GM21381 (cell line): ENCODE results near the gene NOSIP.

Experiments
- ATAC-seq: cut with Tn5 transposase; IDR thresholded peaks from one replicate; pipeline ENCODE4 v1.9.1; 2021; ENCODE audit warnings: mild to moderate bottlenecking, moderate library complexity; ENCODE audit not compliant: unreplicated experiment

The NOSIP gene

DNA sequence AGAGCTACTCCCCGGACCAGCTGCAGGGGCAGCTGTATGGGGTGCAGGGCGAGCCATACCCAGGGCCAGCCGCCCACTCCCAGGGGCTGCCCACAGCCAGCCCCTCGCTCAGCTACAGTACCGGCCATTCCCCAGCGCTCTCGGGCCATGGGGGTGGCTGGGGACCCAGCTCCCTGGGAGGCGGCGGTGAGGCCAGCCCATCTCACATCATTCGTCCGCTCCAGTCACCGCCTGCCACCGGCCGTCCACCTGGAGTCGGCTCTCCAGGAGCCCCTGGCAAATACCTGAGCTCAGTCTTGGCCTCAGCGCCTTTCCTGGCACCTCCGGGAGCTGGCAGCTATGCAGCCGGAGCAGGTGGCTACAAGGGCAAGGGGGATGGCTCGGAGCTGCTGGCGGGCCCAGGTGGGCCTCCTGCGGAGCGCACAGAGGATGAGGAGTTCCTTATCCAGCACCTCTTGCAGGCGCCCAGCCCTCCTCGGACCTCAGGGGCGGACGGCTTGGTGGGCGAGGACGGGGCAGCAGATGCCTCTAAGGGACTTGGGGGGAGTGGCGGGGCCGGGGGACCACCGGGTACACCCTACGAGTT is 15.6 kb upstream of the NOSIP start:
- ATAC-seq, result no peak

DNA sequence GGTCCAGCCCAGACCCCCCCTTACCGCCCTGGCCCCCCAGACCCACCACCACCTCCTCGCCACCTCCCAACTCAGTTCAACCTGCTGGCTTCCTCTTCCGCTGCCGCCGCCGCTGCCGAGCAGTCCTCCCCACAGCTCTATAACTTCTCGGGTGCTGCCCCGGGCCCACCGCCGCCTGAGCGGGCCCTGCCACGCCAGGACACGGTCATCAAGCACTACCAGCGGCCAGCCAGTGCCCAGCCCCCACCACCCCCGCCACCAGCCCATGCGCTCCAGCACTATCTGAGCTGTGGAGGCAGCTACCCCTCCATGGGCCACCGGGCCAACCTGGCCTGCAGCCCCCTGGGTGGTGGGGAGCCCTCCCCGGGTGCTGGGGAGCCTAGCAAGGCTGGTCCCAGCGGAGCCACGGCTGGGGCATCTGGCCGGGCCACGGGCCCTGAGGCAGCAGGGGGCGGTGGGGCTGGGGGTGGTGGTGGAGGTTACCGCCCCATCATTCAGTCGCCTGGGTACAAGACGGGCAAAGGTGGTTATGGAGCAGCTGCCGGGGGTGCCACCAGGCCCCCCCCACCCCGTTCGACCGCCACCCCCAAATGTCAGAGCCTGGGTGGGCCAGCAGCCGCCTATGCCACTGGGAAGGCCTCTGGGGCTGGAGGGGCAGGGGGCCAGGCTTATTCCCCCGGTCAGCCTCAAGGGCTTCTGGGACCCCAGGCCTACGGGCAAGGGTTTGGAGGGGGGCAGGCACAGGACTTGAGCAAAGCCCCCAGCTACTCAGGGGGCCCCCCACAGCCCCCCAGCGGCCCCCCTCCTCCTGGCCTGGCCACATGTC is 14.8 kb upstream of the NOSIP start:
- no peak for ATAC-seq

DNA sequence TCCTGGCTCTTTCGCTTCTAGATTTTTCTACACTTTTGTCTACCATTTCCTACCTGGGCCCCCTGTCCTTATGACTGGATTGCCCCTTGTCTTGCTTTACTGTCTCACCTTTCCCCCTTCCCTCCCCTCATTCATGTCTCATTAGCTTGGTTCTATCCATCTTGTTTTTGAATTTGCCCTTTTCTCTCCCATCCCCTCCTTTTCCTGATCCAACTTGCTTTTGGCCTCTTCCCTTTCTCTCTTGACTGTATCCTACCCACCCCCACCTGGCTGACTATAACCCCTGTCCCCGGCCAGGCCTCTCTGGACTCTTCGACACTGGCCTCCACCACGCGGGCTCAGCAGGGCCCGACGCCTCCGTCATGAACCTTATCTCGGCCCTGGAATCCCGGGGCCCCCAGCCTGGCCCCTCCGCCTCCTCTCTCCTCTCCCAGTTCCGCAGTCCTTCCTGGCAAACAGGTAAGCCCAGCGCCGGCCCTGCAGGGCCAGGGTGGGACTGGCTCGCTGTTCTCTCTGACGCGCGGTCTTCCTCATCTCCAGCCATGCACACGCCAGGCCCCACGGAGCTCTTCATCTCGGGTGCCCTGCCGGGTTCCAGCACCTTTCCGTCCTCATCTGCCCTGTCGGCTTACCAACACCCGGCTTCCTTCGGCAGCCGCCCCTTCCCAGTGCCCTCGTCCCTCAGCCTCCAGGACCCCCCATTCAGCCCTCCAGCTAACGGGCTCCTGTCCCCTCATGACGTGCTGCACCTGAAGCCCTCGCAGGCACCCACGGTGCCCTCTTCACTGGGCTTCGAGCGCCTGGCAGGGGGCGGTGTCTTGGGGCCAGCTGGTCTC is 14.0 kb upstream of the NOSIP start:
- ATAC-seq, result no peak

DNA sequence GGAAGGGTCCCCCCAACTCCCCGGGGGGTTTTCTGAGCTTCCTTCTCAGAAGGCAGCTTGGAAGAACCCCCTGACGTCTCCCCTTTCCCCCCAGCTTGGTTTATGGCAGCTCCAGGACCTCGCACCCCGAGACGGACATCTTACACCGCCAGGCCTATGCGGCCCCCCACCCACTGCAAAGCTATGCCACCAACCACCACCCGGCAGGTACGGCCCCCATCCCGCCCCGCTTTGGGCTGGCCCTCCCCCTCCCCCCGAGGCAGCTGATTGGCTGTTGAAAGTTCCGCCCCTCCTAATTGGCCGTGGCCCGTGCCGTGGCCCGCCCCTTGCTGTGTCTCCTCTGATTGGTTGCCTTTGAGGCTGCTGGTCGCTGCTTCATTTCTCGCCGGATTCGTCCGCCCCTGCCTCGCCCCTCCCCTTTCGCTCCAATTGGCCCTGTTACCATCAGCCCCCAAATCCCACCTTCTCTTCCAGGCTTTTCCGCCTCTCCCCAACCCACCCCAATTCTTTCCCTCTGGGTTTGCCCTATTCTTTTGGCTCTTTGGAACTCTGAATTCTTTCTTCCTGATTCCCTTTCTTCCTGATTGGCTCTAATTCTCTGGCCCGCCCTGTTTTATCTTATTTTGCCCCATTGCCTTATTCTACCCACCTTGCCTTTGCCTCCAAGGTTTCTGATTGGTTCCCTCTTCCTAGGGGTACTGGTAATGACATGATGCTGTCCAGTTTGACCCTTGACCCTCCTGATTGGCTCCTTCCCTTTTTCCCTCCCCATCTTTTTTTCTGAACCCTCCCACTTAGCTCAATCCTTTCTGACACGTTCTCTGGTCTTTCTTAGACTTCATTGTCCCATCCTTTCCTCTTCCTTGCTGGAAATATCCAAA is 13.1 kb upstream of the NOSIP start:
- peak; percentile 48 for ATAC-seq

DNA sequence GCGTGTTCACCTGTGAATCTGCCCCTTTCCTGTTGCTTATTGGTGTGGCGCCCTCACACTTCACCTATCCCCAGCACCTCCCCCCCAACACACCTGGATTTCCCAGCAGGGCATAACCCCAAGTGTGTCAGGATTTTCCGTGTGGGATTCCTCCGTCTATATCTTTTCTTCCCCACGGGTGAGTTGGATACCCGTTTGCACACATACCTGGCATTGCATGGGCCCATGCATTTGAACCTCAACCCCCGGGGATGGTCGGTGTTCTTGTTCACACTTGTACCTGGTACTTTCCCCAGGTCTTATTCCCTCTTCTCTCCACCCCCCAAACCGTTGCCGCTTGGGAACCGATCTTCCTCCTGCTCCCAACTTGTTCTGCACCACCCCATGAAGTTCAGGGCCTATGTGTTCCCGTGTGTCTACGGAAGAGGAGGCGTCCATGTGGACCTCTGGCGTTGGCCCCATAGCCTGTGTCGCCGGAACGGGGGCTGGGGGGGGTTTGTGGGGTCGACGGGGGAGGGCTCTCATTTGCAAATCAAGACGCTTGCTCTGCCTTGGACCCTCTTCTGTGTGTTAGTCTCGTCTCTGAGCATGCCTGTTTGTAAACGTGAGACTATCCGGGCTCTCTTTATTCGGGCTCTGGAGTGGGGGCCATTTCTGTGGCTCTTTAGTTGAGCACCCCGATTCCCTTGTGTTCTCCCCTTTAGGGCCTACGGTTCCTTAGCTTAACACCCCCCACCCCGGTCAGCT is 12.3 kb upstream of the NOSIP start:
- ATAC-seq, result no peak

DNA sequence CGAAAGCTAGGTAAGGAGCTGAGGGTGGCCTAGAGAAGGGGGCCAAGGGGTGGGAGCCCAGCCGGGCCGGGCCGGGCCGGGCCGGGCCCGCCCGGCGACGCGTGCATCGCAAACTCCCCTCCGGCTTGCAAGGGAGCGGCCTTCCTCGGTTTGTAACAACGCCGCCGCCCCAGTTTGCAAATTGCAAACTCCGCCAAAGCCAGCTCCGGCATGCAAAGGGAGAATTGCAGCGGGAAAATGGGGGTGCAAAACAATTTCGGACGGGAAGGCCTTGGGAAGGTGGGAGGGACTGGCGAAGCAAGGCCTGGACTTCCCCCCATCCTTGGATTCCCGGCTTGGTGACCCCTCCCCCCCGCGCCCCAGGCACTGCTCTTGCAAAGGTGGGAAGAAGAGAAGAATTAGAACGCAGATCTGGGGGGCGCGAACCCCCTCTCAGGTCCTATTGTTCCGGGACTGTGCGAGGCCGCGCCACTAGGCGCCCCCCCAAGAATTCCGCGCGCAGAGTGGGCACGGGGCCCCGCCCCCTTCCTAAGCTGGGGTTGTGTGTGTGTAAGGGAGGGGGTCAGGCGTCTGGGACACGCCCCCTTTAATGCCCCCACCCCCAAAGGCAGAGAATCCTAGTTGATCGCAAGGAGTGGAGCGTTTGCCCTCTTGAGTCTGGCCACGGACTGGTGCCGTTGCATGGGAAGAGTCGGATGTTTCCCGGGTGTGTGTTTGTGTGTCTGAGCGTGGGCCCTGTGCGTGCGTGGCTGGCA is 11.6 kb upstream of the NOSIP start:
- ATAC-seq, result no peak

DNA sequence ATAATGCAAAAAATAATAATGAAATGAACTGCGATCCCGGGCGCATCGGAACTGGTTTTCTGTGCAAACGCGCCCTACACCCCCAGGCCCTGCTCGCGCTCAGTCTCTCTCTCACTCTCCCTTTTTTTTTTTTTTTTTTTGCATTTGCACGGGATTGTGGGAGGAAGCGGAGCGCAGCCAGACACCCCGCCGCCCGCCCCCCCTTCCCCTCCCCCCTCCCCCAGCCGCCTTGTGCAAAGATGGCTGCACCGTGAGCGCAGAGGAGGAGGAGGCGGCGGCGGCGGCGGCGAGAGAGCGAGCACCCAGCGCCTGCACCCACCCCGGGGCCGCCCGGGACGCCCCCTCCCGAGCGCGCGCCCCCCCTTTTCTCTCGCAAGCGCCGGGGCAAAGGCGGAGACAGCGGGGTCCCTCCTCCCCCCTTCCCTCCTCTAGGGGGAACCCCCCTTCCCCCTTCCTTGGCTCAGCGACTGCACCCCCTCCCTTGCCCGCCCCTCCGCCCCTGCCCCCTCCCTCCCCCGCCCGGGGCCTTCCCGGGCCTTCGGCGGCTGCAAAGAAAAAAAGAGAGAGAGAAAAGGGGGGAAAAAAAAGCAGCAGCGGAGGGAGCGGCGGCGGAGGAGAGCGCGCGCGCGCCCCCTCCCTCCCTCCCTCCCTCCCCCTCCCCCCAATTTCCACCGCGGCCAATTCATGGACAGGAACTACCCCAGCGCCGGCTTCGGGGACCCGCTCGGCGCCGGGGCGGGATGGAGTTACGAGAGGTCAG is 10.8 kb upstream of the NOSIP start, which contains the start of gene PRR12:
Gene PRR12, plus strand, starts transcription at position 212 of the 760 bp plus-strand sequence. Its CDS starts 473 bp downstream, at position 685.
- no peak for ATAC-seq

DNA sequence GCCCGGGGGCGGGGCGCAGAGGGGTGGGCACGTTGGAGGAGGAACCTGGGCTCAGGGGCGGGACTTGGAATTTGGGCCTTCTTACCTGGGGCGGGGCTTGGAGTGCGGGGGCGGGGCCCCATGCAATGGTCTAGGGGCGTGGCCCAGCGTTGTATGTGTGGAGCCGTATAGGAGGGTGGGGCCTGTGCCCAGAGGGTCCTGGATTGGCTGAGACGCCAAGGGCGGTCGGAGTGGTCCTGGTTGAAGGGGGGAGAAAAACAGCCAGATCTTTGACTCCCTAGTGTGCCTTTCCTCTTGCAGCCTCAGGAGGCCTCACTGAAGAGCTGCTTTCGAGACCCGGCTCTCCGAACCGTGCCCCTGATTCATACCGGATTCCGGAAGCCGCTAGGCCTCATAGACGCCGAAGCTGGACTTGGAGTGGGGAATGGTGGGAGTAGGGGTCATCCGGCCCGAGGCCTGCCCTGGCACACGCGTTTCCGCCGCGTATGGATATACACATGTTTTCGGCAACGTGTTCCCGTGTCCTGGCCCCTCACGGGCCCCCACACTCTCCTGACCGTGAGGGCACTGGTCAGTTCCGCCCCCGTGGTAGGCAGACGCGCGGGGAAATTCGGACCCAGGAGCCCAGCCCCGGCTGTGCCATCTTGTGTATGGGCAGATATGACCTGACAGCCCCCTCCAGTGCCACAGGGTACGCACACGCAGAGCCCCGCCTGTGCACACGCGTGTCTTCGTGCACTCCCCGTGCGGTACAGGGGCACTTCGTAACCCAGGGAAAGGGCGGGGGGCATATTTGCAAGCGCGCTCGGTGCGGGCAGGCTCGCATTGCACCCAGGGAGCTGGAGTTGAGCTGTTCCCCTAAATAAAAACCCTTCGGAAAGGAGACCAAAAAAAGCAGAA is 10.0 kb upstream of the NOSIP start:
- peak; percentile 54 for ATAC-seq

DNA sequence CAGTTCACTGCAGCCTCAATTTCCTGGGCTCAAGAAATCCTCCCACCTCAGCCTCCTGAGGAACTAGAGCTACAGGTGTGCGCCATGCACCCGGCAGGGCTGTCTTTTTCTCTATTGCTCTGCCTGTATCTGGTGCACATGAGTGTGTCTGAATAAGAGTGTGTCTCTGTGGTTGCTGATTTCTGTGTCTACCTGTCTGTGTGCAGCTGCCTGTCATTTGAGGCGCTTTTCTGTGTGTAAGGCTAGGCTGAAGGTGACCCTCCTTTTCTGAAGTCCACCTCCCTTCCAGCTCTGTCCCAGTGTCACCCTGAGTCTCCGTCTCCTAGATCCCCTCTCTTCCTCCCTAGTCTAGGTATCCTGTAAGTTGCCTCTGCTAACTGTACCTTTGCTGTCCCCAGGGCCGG is 9.1 kb upstream of the NOSIP start:
- ATAC-seq, result no peak

DNA sequence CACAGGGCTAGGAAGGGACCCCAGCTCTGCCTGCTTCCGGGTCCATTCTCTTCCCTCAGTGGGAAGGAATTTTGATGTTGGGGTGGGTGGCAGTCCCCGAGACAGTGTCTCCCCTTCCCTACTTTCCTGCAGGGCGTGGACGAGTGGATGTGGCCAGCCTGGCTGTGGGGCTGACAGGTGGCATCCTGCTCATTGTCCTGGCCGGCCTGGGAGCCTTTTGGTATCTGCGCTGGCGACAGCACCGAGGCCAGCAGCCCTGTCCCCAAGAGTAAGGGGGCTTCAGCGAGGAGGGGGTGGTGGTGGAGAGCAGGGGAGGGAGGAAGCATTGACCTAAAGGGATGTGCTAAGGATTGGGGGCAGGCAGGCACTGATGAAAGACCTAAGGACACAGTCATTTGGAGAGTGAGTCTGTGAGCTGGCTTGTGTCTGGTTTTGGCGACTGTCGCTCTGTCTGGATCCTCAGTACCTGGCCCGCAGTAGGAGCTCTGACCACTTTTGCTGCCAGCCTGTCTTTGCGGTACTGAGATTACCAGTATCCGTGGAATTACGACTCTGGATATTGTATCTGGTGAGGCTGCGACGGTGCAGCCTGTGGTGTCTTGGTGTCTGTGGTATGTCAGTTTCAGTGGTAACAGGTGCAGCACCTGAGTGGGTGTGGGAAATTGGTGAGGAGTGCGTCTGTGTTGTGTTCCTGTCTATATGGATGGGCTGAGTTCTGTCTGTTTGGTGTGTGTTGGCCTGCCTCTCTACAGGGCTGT is 8.2 kb upstream of the NOSIP start:
- ATAC-seq, result no peak

DNA sequence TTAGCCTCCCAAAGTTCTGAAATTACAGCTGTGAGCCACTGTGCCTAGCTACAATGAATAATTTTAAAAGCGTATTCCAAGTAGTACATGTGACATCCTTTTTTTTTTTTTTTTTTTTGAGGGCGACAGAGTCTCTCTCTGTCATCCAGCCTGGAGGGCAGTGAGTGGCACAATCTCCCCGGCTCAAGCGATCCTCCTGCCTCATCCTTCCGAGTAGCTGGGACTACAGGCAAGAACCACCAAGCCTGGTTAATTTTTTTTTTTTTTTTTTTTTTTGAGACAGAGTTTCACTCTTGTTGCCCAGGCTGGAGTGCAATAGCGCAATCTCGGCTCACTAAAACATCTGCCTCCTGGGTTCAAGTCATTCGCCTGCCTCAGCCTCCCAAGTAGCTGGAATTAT is 6.9 kb upstream of the NOSIP start:
- ATAC-seq, result no peak

DNA sequence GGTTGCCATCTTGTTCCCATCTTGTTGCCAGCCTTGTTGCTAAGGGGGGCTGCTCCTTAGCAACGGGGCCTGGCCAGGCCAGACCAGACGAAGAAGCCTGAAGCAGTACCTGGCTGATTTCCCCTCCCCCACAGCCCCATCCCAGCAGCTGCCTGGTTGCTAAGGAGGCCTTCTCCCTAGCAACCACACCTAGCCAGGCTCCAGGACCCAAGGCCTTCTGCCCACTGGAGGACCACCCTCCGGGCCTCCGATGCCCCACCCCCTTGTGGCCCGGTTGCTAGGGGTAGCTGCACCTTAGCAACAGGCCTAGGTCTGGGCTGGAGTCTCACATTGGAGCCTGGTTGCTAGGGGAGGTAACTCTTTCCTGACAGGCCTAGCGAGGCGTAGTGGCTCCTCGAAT is 4.7 kb upstream of the NOSIP start:
- no peak for ATAC-seq

DNA sequence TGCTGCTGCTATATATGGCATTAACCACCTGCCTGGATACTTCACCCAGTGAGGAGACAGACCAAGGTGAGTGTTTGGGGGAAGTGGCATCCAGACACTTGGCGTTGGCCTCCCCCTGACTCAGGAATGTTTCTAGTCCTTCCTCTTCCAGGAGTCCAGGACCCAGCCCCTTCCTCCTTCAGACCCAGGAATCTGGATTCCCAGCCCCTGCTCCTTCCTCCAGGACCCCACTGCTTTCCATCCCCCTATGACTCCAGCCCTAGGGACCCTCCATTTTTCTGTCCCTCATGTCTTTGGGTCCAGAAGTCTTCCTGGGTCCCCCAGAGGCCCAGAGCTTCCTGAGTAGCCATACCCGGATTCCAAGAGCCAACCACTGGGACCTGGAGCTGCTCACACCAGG is 2.9 kb upstream of the NOSIP start:
- no peak for ATAC-seq

DNA sequence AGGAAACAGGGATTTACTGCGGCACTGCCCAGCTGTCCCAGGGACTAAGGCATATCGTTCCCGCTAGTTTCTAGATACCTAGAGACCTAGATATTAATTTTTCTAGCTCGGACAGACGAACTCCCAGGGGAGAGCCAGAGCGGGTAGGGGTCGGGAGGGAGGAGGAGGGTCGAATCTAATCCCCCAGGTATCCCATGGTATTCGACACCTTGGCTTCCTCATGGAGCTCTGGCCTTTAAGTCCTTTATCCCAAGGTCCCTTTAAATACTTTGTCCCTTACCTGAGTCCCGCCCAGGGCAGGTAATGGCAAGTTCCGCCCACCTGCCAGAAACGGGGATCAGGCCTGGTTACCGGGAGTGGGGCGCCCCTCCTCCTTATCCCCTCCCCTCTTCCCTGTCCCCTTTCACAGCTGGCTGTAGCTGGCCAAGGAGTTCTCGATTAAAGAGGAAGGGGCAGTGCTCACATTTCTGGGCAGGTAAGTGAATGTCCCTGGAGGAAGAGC is 702 bp upstream of the NOSIP start, which contains the start of gene PRRG2:
Gene PRRG2, plus strand, starts transcription at position 310 of the 502 bp plus-strand sequence. CDS start 1,904 bp downstream, outside the sequence.
- ATAC-seq, result no peak

DNA sequence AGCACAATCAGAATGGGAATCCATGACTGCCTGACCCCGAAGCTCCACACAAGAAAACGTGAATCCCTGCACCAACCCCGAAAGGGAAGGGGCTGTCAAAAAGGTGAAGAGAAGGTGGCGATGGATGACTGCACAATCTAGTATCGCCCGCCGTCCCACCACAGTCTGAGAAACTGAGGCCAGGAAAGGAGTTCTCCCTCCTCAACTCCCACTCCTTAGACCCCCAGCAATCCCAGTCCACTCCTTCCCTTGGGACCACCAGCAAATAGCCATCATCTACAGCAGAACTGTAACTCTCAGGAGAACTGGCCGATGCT is 451 bp downstream of the NOSIP start:
- ATAC-seq, result peak; percentile 4

DNA sequence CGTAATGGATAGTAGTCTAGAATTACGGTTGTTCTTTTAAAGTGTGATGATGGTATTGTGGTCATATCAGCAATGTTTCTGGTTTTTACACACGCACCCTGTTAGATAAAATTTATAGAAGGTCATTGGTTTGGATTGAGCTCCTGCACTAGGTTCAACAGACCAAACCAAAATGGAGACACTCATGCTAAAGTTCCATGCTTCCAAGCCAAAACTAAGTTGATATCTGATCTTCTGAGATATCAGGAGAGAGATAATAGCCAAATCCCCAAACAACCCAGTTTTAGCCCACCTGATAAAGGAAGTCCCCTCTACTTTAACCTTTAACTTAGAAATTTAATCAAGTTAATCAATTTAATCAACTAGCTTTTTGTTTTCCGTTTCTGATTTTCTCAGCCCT is 1.2 kb downstream of the NOSIP start:
- ATAC-seq, result no peak
